DOHH2 (cell line): ENCODE data around the gene FAM107B.
"Not testable (repeated sequence)": the region's sequence is repeated elsewhere in the genome, so short reads cannot be mapped to it uniquely, and the experiment has no call there.

ENCODE experiments used
- H3F3A ChIP-seq: fragments of 200-600 bp; sonication (generic), shearing (Covaris generic); 2 replicates; pipeline ENCODE4 v1.6.0; 2016; ENCODE audit warnings: antibody characterized with exemption, mild to moderate bottlenecking; ENCODE audit not compliant: control insufficient read depth, insufficient read depth
- H3K27ac ChIP-seq: fragments of 200-600 bp; sonication (generic); 2 replicates; pipeline ENCODE4 v1.5.1; 2014; ENCODE audit warnings: low read depth, mild to moderate bottlenecking, low read length, moderate library complexity
- H3K27me3 ChIP-seq: fragments of 200-600 bp; sonication (generic); 2 replicates; pipeline ENCODE4 v1.6.1; 2014; ENCODE audit warnings: mild to moderate bottlenecking, low read length, mixed read lengths; ENCODE audit not compliant: control insufficient read depth
- H3K36me3 ChIP-seq: fragments of 200-600 bp; sonication (generic); 2 replicates; pipeline ENCODE4 v1.6.1; 2014; ENCODE audit warnings: mild to moderate bottlenecking, low read length, moderate library complexity, mixed read lengths; ENCODE audit not compliant: control insufficient read depth
- H3K4me1 ChIP-seq: fragments of 200-600 bp; sonication (generic); 2 replicates; pipeline ENCODE4 v1.6.1; 2014; ENCODE audit warnings: mild to moderate bottlenecking, low read length, mixed read lengths; ENCODE audit not compliant: control insufficient read depth
- H3K4me2 ChIP-seq: fragments of 200-600 bp; sonication (generic); 2 replicates; pipeline ENCODE4 v1.6.0; 2014; ENCODE audit warnings: mild to moderate bottlenecking, low read length, moderate library complexity
- H3K4me3 ChIP-seq: fragments of 200-600 bp; sonication (generic); 2 replicates; pipeline ENCODE4 v1.5.1; 2014; ENCODE audit warnings: mild to moderate bottlenecking, low read length, mixed read lengths
- H3K79me2 ChIP-seq: fragments of 200-600 bp; sonication (generic); 2 replicates; pipeline ENCODE4 v1.6.1; 2014; ENCODE audit warnings: mild to moderate bottlenecking, low read length, mixed read lengths; ENCODE audit not compliant: control insufficient read depth
- H3K9me2 ChIP-seq: fragments of 200-600 bp; sonication (generic); replicated peaks from 2 replicates; pipeline ENCODE4 v1.6.1; 2014; ENCODE audit warnings: mild to moderate bottlenecking, low read length, mixed read lengths; ENCODE audit not compliant: control insufficient read depth
- H3K9me3 ChIP-seq: fragments of 200-600 bp; sonication (generic); 2 replicates; pipeline ENCODE4 v1.6.1; 2014; ENCODE audit warnings: antibody characterized with exemption, low read length, mixed read lengths; ENCODE audit not compliant: control insufficient read depth, insufficient read depth
- H4K20me1 ChIP-seq: fragments of 200-600 bp; sonication (generic); 2 replicates; pipeline ENCODE4 v1.6.0; 2014; ENCODE audit warnings: low read depth, mild to moderate bottlenecking, antibody characterized with exemption, low read length, moderate library complexity; ENCODE audit not compliant: control insufficient read depth, insufficient read depth
- EZH2phosphoT487 ChIP-seq: fragments of 200-600 bp; sonication (generic); IDR thresholded peaks from 2 replicates; pipeline ENCODE4 v1.6.1; 2017; ENCODE audit warnings: borderline replicate concordance, mild to moderate bottlenecking, antibody characterized with exemption, low read length, moderate library complexity, mixed read lengths
- TF ChIP-seq, protein P1 (sequence below): fragments of 200-600 bp; sonication (generic); IDR thresholded peaks from one replicate; pipeline ENCODE4 v1.5.1; 2014; ENCODE audit warnings: antibody characterized with exemption, mild to moderate bottlenecking, low read depth, low read length; ENCODE audit not compliant: poor library complexity, severe bottlenecking

The FAM107B gene

DNA sequence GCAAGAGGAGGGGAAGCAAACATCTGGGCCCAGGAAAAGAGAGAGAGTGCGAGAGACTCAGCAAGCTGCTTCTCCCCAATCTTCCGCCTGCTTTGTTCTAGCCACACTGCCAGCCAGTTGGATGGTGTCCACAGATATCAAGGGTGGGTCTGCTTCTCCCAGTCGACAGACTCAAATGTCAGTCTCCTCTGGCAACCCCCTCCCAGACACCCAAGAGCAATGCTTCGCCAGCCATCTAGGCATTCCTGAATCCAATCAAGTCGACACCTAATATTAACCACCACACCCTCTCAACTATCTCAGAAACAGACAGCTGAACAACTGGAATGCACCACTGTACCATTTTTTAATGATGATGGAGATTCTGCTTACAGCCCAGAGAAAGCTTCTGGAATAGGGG is 57.1 kb downstream of the FAM107B start:
- Histone ChIP-seq H3K9me3 (no peaks in the 10 kb centered on the region), H3K27me3 (no peaks in the 10 kb centered on the region), H3F3A (no peaks in the 10 kb centered on the region), H3K4me2 (no peak overlapping the region), H3K27ac (no peak overlapping the region), H3K79me2 (no peaks in the 10 kb centered on the region), H3K4me3 (no peak overlapping the region), H3K9me2 (no peaks in the 10 kb centered on the region), H4K20me1 (no peaks in the 10 kb centered on the region), H3K36me3 (no peaks in the 10 kb centered on the region), H3K4me1 (peaks cover 13% of the 10 kb centered on the region)
- TF ChIP-seq, protein P1, sequence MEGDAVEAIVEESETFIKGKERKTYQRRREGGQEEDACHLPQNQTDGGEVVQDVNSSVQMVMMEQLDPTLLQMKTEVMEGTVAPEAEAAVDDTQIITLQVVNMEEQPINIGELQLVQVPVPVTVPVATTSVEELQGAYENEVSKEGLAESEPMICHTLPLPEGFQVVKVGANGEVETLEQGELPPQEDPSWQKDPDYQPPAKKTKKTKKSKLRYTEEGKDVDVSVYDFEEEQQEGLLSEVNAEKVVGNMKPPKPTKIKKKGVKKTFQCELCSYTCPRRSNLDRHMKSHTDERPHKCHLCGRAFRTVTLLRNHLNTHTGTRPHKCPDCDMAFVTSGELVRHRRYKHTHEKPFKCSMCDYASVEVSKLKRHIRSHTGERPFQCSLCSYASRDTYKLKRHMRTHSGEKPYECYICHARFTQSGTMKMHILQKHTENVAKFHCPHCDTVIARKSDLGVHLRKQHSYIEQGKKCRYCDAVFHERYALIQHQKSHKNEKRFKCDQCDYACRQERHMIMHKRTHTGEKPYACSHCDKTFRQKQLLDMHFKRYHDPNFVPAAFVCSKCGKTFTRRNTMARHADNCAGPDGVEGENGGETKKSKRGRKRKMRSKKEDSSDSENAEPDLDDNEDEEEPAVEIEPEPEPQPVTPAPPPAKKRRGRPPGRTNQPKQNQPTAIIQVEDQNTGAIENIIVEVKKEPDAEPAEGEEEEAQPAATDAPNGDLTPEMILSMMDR = no peak
- TF ChIP-seq EZH2phosphoT487 = no peak

DNA sequence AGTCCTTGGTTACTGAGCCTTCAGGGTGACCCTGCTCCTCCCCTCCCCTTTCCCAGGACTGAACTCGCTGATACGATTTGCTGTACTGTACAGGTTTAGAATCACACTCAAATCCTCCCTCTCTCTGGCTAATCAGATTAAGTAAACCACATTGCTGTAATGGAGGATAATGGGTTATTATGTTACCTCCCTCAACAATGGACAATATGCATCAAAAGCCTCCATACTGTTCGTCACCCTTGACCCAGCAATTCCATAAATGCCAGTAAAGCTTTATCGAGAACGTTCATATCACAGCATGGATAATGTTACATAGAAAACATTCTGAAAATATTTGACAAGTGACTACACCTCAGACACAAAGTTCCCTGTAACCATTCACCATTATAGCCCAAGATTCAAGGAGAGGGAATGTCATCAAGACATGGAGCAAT is 61.7 kb downstream of the FAM107B start:
- H4K20me1 ChIP-seq = no peaks in the 10 kb centered on the region
- H3K9me2 ChIP-seq = no peaks in the 10 kb centered on the region
- H3K4me1 ChIP-seq = no peaks in the 10 kb centered on the region
- no peaks in the 10 kb centered on the region for H3K36me3 ChIP-seq
- no peaks in the 10 kb centered on the region for H3K79me2 ChIP-seq
- H3K27me3 ChIP-seq = no peaks in the 10 kb centered on the region
- no peaks in the 10 kb centered on the region for H3K9me3 ChIP-seq
- no peaks in the 10 kb centered on the region for H3F3A ChIP-seq
- TF ChIP-seq, protein P1 = no peak
- no peak for TF ChIP-seq EZH2phosphoT487
- H3K4me3 ChIP-seq = no peak overlapping the region
- no peak overlapping the region for H3K4me2 ChIP-seq
- H3K27ac ChIP-seq = no peak overlapping the region

DNA sequence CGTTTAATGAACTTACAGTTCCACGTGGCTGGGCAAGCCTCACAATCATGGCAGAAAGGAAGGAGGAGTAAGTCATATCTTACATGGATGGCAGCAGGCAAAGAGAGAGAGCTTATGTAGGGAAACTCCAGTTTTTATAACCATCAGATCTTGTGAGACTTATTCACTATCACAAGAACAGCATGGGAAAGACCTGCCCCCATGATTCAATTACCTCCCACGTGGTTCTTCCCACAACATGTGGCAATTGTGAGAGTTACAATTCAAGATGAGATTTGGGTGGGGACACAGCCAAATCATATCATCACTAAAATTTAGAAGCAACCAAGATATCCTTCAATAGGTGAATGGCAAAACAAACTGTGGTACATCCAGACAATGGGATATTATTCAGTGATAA is 65.4 kb downstream of the FAM107B start:
- not testable (repeated sequence) for H3K79me2 ChIP-seq, H3K9me2 ChIP-seq, H3K4me2 ChIP-seq, H3K9me3 ChIP-seq, H3K27me3 ChIP-seq, H3F3A ChIP-seq, H3K4me3 ChIP-seq, H3K27ac ChIP-seq, H3K36me3 ChIP-seq, H4K20me1 ChIP-seq
- peaks cover 13% of the 10 kb centered on the region for H3K4me1 ChIP-seq

DNA sequence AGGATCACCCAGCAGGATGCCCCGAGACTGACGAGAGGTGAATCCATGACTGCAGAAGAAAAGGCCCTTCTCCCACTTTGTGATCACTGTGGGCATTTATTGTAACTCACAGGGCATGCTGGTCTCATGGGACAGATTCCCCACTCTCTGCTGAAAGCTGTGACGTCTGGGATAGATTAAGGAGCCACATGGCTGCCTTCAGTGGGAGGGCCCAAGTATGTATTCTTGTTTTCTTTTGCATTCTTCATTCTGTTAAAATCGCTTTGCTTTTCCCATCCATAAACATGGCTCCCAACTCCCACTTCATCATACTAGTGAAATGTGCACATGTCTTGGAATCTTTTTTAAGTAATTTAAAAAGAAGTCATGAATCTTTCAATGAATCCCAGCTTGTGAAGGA is 67.2 kb downstream of the FAM107B start:
- Histone ChIP-seq H3K9me3 (no peaks in the 10 kb centered on the region), H3K4me2 (no peak overlapping the region), H3K27me3 (no peaks in the 10 kb centered on the region), H3K4me3 (no peak overlapping the region), H3K27ac (no peak overlapping the region), H3K36me3 (no peaks in the 10 kb centered on the region), H3K9me2 (no peaks in the 10 kb centered on the region), H4K20me1 (no peaks in the 10 kb centered on the region), H3F3A (no peaks in the 10 kb centered on the region), H3K4me1 (peaks cover 13% of the 10 kb centered on the region), H3K79me2 (no peaks in the 10 kb centered on the region)
- no peak for TF ChIP-seq EZH2phosphoT487
- TF ChIP-seq, protein P1 = no peak
